ENCODE measurements around the gene GAS7.

GRCh38 chr17:9862949-9863348 is 335.5 kb downstream of the GAS7 start:
- TF ChIP-seq POLR2A (IDR thresholded peaks at IDR 0.05; ENCODE audit: borderline replicate concordance, extremely low read depth, insufficient read depth, insufficient read length) (no peak), EZH2 (IDR thresholded peaks at IDR 0.05) (no peak), SRF (IDR thresholded peaks at IDR 0.05; ENCODE audit: low read depth) (no peak)

Measured in HCT116 (cell line).